ENCODE results near the gene METTL4. TPM values are rescaled to one million over a fixed set of nuclear protein-coding genes. Genes with fewer than 3 reads are reported as not detected.

METTL4 gene
- total RNA-seq, 2 donors from 2014 or later: 11.2 to 17.5 TPM

GRCh38 chr18:2502880-2503279, 68.4 kb downstream of the METTL4 start:
- no peaks in the 10 kb centered on the region for H3K4me1 Mint-ChIP-seq
- H3K27me3 Mint-ChIP-seq (ENCODE audit: insufficient read depth): no peaks in the 10 kb centered on the region
- H3K9me3 Mint-ChIP-seq: no peaks in the 10 kb centered on the region
- no peaks in the 10 kb centered on the region for H3K9me3 ChIP-seq (ENCODE audit: control insufficient read depth, low read length)
- H3K36me3 ChIP-seq (ENCODE audit: control insufficient read depth, insufficient read depth, low read length): no peaks in the 10 kb centered on the region
- no peak for TF ChIP-seq CTCF (conservative IDR thresholded peaks at IDR 0.05)
- H3K27ac Mint-ChIP-seq: no peak overlapping the region
- H3K27me3 ChIP-seq (ENCODE audit: control insufficient read depth, insufficient read depth, low read length, poor library complexity, severe bottlenecking): no peaks in the 10 kb centered on the region
- no peaks in the 10 kb centered on the region for H3K4me1 ChIP-seq (ENCODE audit: control insufficient read depth, insufficient read depth, low read length)
- no peak overlapping the region for H3K9ac ChIP-seq (ENCODE audit: extremely low read depth, low read length, poor library complexity, severe bottlenecking)
- H3K27ac ChIP-seq (ENCODE audit: low read depth, low read length): no peak overlapping the region
- WGBS, 2 experiments (ENCODE audit: insufficient coverage in 1 of 2, insufficient read length in 1 of 2): 94 to 100% methylated on average over 1 of the region's 1 CpG
- H3K36me3 Mint-ChIP-seq (ENCODE audit: low read depth): no peaks in the 10 kb centered on the region
- DNase-seq: no peak
- no peak overlapping the region for H3K4me3 Mint-ChIP-seq
- no peak overlapping the region for H3K4me3 ChIP-seq (ENCODE audit: low read length)

- WGBS, 2 experiments (ENCODE audit: insufficient coverage in 1 of 2, insufficient read length in 1 of 2): 89 to 100% methylated on average over 3 of the region's 3 CpGs
- no peaks in the 10 kb centered on the region for H3K4me1 ChIP-seq (ENCODE audit: control insufficient read depth, insufficient read depth, low read length)
- Mint-ChIP-seq H3K4me1 (no peaks in the 10 kb centered on the region), H3K27ac (no peak overlapping the region), H3K36me3 (ENCODE audit: low read depth) (no peaks in the 10 kb centered on the region), H3K9me3 (no peaks in the 10 kb centered on the region), H3K27me3 (ENCODE audit: insufficient read depth) (no peaks in the 10 kb centered on the region), H3K4me3 (no peak overlapping the region)
- DNase-seq: no peak
- H3K36me3 ChIP-seq (ENCODE audit: control insufficient read depth, insufficient read depth, low read length): no peaks in the 10 kb centered on the region
- no peaks in the 10 kb centered on the region for H3K9me3 ChIP-seq (ENCODE audit: control insufficient read depth, low read length)
- no peak overlapping the region for H3K9ac ChIP-seq (ENCODE audit: extremely low read depth, low read length, poor library complexity, severe bottlenecking)
- no peaks in the 10 kb centered on the region for H3K27me3 ChIP-seq (ENCODE audit: control insufficient read depth, insufficient read depth, low read length, poor library complexity, severe bottlenecking)
- TF ChIP-seq CTCF (conservative IDR thresholded peaks at IDR 0.05): no peak
- no peak overlapping the region for H3K4me3 ChIP-seq (ENCODE audit: low read length)
- no peak overlapping the region for H3K27ac ChIP-seq (ENCODE audit: low read depth, low read length)
Measured at GRCh38 chr18:2502394-2502793, 68.9 kb downstream of the METTL4 start.

- Mint-ChIP-seq H3K4me3 (no peak overlapping the region), H3K9me3 (no peaks in the 10 kb centered on the region), H3K27ac (no peak overlapping the region), H3K36me3 (ENCODE audit: low read depth) (no peaks in the 10 kb centered on the region), H3K27me3 (ENCODE audit: insufficient read depth) (no peaks in the 10 kb centered on the region), H3K4me1 (peaks cover 8% of the 10 kb centered on the region)
- H3K9me3 ChIP-seq (ENCODE audit: control insufficient read depth, low read length): no peaks in the 10 kb centered on the region
- no peaks in the 10 kb centered on the region for H3K27me3 ChIP-seq (ENCODE audit: control insufficient read depth, insufficient read depth, low read length, poor library complexity, severe bottlenecking)
- H3K4me3 ChIP-seq (ENCODE audit: low read length): no peak overlapping the region
- DNase-seq: no peak
- WGBS, 2 experiments (ENCODE audit: insufficient coverage in 1 of 2, insufficient read length in 1 of 2): 88 to 93% methylated on average over 2 to 3 of the region's 3 CpGs
- H3K36me3 ChIP-seq (ENCODE audit: control insufficient read depth, insufficient read depth, low read length): no peaks in the 10 kb centered on the region
- H3K27ac ChIP-seq (ENCODE audit: low read depth, low read length): no peak overlapping the region
- H3K4me1 ChIP-seq (ENCODE audit: control insufficient read depth, insufficient read depth, low read length): peaks cover 11% of the 10 kb centered on the region
- H3K9ac ChIP-seq (ENCODE audit: extremely low read depth, low read length, poor library complexity, severe bottlenecking): no peak overlapping the region
- no peak for TF ChIP-seq CTCF (conservative IDR thresholded peaks at IDR 0.05)
Measured at GRCh38 chr18:2497797-2498196, 73.5 kb downstream of the METTL4 start.

Data from endodermal cell (in vitro differentiated cells).